ENCODE measurements around the gene SPRN. TPM values are rescaled to one million over a fixed set of nuclear protein-coding genes. Genes with fewer than 3 reads are reported as not detected.
"Not testable (repeated sequence)": the region's sequence is repeated elsewhere in the genome, so short reads cannot be mapped to it uniquely, and the experiment has no call there.

SPRN gene
- polyA plus RNA-seq, 4 donors, result 0.81 to 3.3 (median 0.99) TPM

- Histone ChIP-seq H3K4me1 (ENCODE audit: control insufficient read depth in 3 of 3, insufficient read depth in 2 of 3, low read depth in 1 of 3, low read length in 2 of 3) (peaks cover 0 to 2% (median 0%) of the 10 kb centered on the region in 3 donors), H3K36me3 (ENCODE audit: control insufficient read depth in 3 of 3, insufficient read depth in 2 of 3, low read depth in 1 of 3, low read length in 3 of 3) (peaks cover 0 to 27% (median 2%) of the 10 kb centered on the region in 3 donors), H3K27ac (ENCODE audit: low read depth in 1 of 3, low read length in 2 of 3) (peak overlapping the region in 2 of 3 donors; percentile 73 to 92), H3K9me3 (ENCODE audit: control insufficient read depth in 2 of 2, insufficient read depth in 1 of 2, low read depth in 1 of 2, low read length in 1 of 2) (no peaks in the 10 kb centered on the region), H3K27me3 (ENCODE audit: control insufficient read depth in 3 of 3, insufficient read depth in 3 of 3, low read length in 3 of 3) (no peaks in the 10 kb centered on the region), H3K4me3 (ENCODE audit: low read depth in 1 of 3, low read length in 3 of 3) (no peak overlapping the region)
- DNase-seq, result no peak
- no peak for FAIRE-seq
- WGBS, 3 donors, result 88 to 91% (median 89%) methylated on average over 19 of the region's 19 CpGs
Measured at GRCh38 chr10:133390597-133391248, 33.7 kb downstream of the SPRN start.

DNA sequence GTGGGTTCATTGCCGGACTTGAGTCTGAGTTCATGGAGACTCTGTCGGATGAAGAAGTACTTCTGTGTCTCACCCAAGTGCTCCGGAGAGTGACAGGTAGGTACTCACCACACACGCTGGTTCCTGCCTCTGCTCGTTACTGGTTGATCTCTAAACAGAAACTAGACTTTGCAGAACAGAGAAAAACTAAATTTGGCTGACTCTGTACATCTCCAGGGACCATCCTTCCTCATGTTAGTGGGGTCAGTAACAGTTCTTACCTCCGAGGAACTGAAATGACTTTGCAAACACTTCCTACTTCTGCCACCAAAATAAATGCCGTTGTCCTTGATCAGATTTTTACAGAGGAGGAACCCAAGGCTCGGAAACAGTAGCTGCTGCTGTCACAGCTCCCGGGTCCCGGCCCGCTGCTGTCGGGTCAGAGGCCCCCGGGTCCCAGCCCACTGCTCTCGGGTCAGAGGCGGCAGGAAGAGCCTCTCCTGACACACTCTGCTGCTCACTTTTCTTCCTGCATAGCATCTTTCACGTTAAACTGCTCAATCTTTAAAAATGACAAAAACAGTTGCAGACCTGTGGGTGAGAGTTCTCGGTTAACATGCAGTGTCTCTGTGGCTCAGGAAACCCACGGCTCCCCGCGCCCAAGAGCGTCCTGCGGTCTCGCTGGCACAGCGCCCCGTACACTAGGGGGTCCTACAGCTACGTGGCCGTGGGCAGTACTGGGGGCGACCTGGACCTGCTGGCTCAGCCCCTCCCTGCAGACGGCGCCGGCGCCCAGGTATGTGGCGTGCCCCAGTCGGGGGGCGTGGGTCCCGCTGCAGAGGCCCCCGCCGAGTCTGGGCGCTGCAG, 35.2 kb downstream of the SPRN start:
- H3K36me3 ChIP-seq (ENCODE audit: control insufficient read depth in 3 of 3, insufficient read depth in 2 of 3, low read depth in 1 of 3, low read length in 3 of 3), result peaks cover 0 to 23% (median 7%) of the 10 kb centered on the region in 3 donors
- no peaks in the 10 kb centered on the region for H3K9me3 ChIP-seq (ENCODE audit: control insufficient read depth in 2 of 2, insufficient read depth in 1 of 2, low read depth in 1 of 2, low read length in 1 of 2)
- WGBS, 3 donors, result 68 to 78% (median 71%) methylated on average over 39 of the region's 39 CpGs
- FAIRE-seq, result no peak
- H3K27ac ChIP-seq (ENCODE audit: low read depth in 1 of 3, low read length in 2 of 3), result peak overlapping the region in 2 of 3 donors; percentile 22 to 92
- no peaks in the 10 kb centered on the region for H3K27me3 ChIP-seq (ENCODE audit: control insufficient read depth in 3 of 3, insufficient read depth in 3 of 3, low read length in 3 of 3)
- peaks cover 0 to 2% (median 0%) of the 10 kb centered on the region in 3 donors for H3K4me1 ChIP-seq (ENCODE audit: control insufficient read depth in 3 of 3, insufficient read depth in 2 of 3, low read depth in 1 of 3, low read length in 2 of 3)
- peak in 1 of 2 donors; percentile 26 for DNase-seq
- peak overlapping the region in 2 of 3 donors; percentile 12 to 24 for H3K4me3 ChIP-seq (ENCODE audit: low read depth in 1 of 3, low read length in 3 of 3)

DNA sequence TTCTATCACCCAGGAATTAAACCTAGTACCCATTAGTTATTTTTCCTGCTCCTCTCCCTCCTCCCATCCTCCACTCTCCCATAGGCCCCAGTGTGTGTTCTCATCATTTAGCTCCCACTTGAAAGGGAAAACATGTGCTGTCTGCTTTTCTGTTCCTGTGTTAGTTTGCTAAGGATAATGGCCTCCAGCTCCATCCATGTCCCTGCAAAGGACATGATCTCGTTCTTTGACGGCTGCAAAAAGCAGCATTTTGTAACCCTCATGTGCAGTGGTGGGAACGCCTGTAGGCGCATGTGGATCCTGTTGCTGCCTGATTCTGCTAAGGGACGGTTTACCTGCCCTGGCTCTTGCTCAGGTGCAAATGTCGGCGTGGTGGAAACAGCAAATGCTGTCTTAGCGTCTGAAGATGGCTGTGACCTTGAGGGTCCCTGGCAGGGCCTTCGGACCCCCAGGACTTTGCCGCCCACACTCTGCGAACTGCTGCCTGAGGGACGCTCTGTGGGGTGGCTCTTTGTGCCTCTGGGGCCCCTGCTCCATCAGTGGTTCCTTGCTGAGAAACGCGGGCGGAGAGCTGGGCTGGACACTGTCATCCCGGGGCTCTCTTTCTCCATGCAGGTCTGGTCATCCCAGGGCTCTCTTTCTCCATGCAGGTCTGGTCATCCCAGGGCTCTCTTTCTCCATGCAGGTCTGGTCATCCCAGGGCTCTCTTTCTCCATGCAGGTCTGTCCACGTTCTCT, 36.0 kb downstream of the SPRN start:
- DNase-seq, result no peak
- no peaks in the 10 kb centered on the region for H3K9me3 ChIP-seq (ENCODE audit: control insufficient read depth in 2 of 2, insufficient read depth in 1 of 2, low read depth in 1 of 2, low read length in 1 of 2)
- FAIRE-seq, result no peak
- H3K4me1 ChIP-seq (ENCODE audit: control insufficient read depth in 3 of 3, insufficient read depth in 2 of 3, low read depth in 1 of 3, low read length in 2 of 3), result peaks cover 0 to under 1% (median 0%) of the 10 kb centered on the region in 3 donors
- H3K27ac ChIP-seq (ENCODE audit: low read depth in 1 of 3, low read length in 2 of 3), result peak overlapping the region in 2 of 3 donors; percentile 64 to 92
- H3K36me3 ChIP-seq (ENCODE audit: control insufficient read depth in 3 of 3, insufficient read depth in 2 of 3, low read depth in 1 of 3, low read length in 3 of 3), result peaks cover 0 to 30% (median 9%) of the 10 kb centered on the region in 3 donors
- 83 to 86% (median 85%) methylated on average over 17 of the region's 17 CpGs for WGBS, 3 donors
- no peak overlapping the region for H3K4me3 ChIP-seq (ENCODE audit: low read depth in 1 of 3, low read length in 3 of 3)
- no peaks in the 10 kb centered on the region for H3K27me3 ChIP-seq (ENCODE audit: control insufficient read depth in 3 of 3, insufficient read depth in 3 of 3, low read length in 3 of 3)

DNA sequence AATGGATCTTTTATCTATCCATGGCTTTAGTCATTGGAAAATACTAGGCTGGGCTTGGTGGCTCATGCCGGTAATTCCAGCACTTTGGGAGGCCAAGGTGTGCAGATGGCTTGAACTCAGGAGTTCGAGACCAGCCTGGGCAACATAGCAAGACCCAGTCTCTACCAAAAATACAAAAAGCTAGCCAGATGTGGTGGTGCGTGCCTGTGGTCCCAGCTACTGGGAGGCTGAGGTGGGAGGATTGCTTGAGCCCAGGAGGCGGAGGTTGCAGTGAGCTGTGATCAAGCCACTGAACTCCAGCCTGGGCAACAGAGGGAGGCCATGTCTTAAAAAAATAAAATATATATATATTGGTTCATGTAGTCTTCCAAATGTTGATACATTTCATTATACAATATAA, 37.5 kb downstream of the SPRN start:
- DNase-seq; H3K4me1 ChIP-seq (ENCODE audit: control insufficient read depth in 3 of 3, insufficient read depth in 2 of 3, low read depth in 1 of 3, low read length in 2 of 3); FAIRE-seq; H3K4me3 ChIP-seq (ENCODE audit: low read depth in 1 of 3, low read length in 3 of 3); H3K27me3 ChIP-seq (ENCODE audit: control insufficient read depth in 3 of 3, insufficient read depth in 3 of 3, low read length in 3 of 3); H3K27ac ChIP-seq (ENCODE audit: low read depth in 1 of 3, low read length in 2 of 3); H3K9me3 ChIP-seq (ENCODE audit: control insufficient read depth in 2 of 2, insufficient read depth in 1 of 2, low read depth in 1 of 2, low read length in 1 of 2): not testable (repeated sequence)
- WGBS, 3 donors, result 91 to 97% (median 97%) methylated on average over 4 of the region's 4 CpGs
- peaks cover 0 to 32% (median 9%) of the 10 kb centered on the region in 3 donors for H3K36me3 ChIP-seq (ENCODE audit: control insufficient read depth in 3 of 3, insufficient read depth in 2 of 3, low read depth in 1 of 3, low read length in 3 of 3)

DNA sequence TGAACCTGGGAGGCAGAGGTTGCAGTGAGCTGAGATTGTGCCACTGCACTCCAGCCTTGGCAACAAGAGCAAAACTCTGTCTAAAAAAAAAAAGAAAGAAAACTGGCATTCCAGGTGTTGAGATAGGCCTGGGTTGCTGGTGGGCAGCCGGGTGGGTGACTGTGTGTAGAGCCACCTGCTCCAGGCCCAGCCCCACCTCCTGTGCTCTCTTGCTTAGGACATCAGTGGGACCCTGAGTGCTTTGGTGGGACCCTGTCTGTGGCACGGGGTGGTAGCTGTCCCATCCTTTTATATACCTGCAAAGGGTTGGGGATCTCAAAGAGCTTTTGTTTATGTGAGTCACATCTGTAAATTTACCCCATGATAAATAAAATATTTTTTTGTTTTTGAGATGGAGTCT, 39.2 kb downstream of the SPRN start:
- Histone ChIP-seq H3K27ac (ENCODE audit: low read depth in 1 of 3, low read length in 2 of 3) (no peak overlapping the region), H3K4me1 (ENCODE audit: control insufficient read depth in 3 of 3, insufficient read depth in 2 of 3, low read depth in 1 of 3, low read length in 2 of 3) (peaks cover 0 to 2% (median 0%) of the 10 kb centered on the region in 3 donors), H3K9me3 (ENCODE audit: control insufficient read depth in 2 of 2, insufficient read depth in 1 of 2, low read depth in 1 of 2, low read length in 1 of 2) (no peaks in the 10 kb centered on the region), H3K36me3 (ENCODE audit: control insufficient read depth in 3 of 3, insufficient read depth in 2 of 3, low read depth in 1 of 3, low read length in 3 of 3) (peaks cover 0 to 26% (median 7%) of the 10 kb centered on the region in 3 donors), H3K27me3 (ENCODE audit: control insufficient read depth in 3 of 3, insufficient read depth in 3 of 3, low read length in 3 of 3) (no peaks in the 10 kb centered on the region), H3K4me3 (ENCODE audit: low read depth in 1 of 3, low read length in 3 of 3) (no peak overlapping the region)
- 95 to 97% (median 97%) methylated on average over 2 of the region's 2 CpGs for WGBS, 3 donors
- FAIRE-seq (no peak), DNase-seq (no peak)

- Histone ChIP-seq H3K36me3 (ENCODE audit: control insufficient read depth in 3 of 3, insufficient read depth in 2 of 3, low read depth in 1 of 3, low read length in 3 of 3) (peaks cover 0 to 19% (median 7%) of the 10 kb centered on the region in 3 donors), H3K4me1 (ENCODE audit: control insufficient read depth in 3 of 3, insufficient read depth in 2 of 3, low read depth in 1 of 3, low read length in 2 of 3) (peaks cover 0 to 4% (median 0%) of the 10 kb centered on the region in 3 donors), H3K27ac (ENCODE audit: low read depth in 1 of 3, low read length in 2 of 3) (no peak overlapping the region), H3K9me3 (ENCODE audit: control insufficient read depth in 2 of 2, insufficient read depth in 1 of 2, low read depth in 1 of 2, low read length in 1 of 2) (no peaks in the 10 kb centered on the region), H3K27me3 (ENCODE audit: control insufficient read depth in 3 of 3, insufficient read depth in 3 of 3, low read length in 3 of 3) (no peaks in the 10 kb centered on the region), H3K4me3 (ENCODE audit: low read depth in 1 of 3, low read length in 3 of 3) (no peak overlapping the region)
- FAIRE-seq (no peak), DNase-seq (no peak)
- 91 to 94% (median 93%) methylated on average over 13 of the region's 13 CpGs for WGBS, 3 donors
Measured at GRCh38 chr10:133384071-133384470, 40.4 kb downstream of the SPRN start.

- Histone ChIP-seq H3K27me3 (ENCODE audit: control insufficient read depth in 3 of 3, insufficient read depth in 3 of 3, low read length in 3 of 3) (no peaks in the 10 kb centered on the region), H3K27ac (ENCODE audit: low read depth in 1 of 3, low read length in 2 of 3) (no peak overlapping the region), H3K36me3 (ENCODE audit: control insufficient read depth in 3 of 3, insufficient read depth in 2 of 3, low read depth in 1 of 3, low read length in 3 of 3) (peaks cover 0 to 19% (median 7%) of the 10 kb centered on the region in 3 donors), H3K9me3 (ENCODE audit: control insufficient read depth in 2 of 2, insufficient read depth in 1 of 2, low read depth in 1 of 2, low read length in 1 of 2) (no peaks in the 10 kb centered on the region), H3K4me1 (ENCODE audit: control insufficient read depth in 3 of 3, insufficient read depth in 2 of 3, low read depth in 1 of 3, low read length in 2 of 3) (peaks cover 0 to 4% (median 0%) of the 10 kb centered on the region in 3 donors), H3K4me3 (ENCODE audit: low read depth in 1 of 3, low read length in 3 of 3) (no peak overlapping the region)
- WGBS, 3 donors, result 93 to 98% (median 96%) methylated on average over 4 of the region's 4 CpGs
- DNase-seq (no peak), FAIRE-seq (no peak)
Measured at GRCh38 chr10:133383551-133383950, 40.9 kb downstream of the SPRN start.

GRCh38 chr10:133381036-133381435, 43.4 kb downstream of the SPRN start:
- H3K36me3 ChIP-seq (ENCODE audit: control insufficient read depth in 3 of 3, insufficient read depth in 2 of 3, low read depth in 1 of 3, low read length in 3 of 3), result peaks cover 0 to 16% (median 7%) of the 10 kb centered on the region in 3 donors
- DNase-seq, result no peak
- WGBS, 3 donors, result 88% methylated on average over 8 of the region's 8 CpGs
- no peak for FAIRE-seq
- H3K9me3 ChIP-seq (ENCODE audit: control insufficient read depth in 2 of 2, insufficient read depth in 1 of 2, low read depth in 1 of 2, low read length in 1 of 2), result no peaks in the 10 kb centered on the region
- peaks cover 0 to 13% (median 4%) of the 10 kb centered on the region in 3 donors for H3K4me1 ChIP-seq (ENCODE audit: control insufficient read depth in 3 of 3, insufficient read depth in 2 of 3, low read depth in 1 of 3, low read length in 2 of 3)
- no peak overlapping the region for H3K27ac ChIP-seq (ENCODE audit: low read depth in 1 of 3, low read length in 2 of 3)
- H3K4me3 ChIP-seq (ENCODE audit: low read depth in 1 of 3, low read length in 3 of 3), result no peak overlapping the region
- H3K27me3 ChIP-seq (ENCODE audit: control insufficient read depth in 3 of 3, insufficient read depth in 3 of 3, low read length in 3 of 3), result no peaks in the 10 kb centered on the region
